Cerebellar cortex (tissue), 1 donor: Measurements from ENCODE around the gene FAM13C.
"Not testable (repeated sequence)": the region's sequence is repeated elsewhere in the genome, so short reads cannot be mapped to it uniquely, and the experiment has no call there.

ENCODE experiments used
- DNase-seq: peaks from one replicate; pipeline ENCODE4 v3.0.0-alpha.2; 2015; ENCODE audit warnings: low spot score

The FAM13C gene

DNA sequence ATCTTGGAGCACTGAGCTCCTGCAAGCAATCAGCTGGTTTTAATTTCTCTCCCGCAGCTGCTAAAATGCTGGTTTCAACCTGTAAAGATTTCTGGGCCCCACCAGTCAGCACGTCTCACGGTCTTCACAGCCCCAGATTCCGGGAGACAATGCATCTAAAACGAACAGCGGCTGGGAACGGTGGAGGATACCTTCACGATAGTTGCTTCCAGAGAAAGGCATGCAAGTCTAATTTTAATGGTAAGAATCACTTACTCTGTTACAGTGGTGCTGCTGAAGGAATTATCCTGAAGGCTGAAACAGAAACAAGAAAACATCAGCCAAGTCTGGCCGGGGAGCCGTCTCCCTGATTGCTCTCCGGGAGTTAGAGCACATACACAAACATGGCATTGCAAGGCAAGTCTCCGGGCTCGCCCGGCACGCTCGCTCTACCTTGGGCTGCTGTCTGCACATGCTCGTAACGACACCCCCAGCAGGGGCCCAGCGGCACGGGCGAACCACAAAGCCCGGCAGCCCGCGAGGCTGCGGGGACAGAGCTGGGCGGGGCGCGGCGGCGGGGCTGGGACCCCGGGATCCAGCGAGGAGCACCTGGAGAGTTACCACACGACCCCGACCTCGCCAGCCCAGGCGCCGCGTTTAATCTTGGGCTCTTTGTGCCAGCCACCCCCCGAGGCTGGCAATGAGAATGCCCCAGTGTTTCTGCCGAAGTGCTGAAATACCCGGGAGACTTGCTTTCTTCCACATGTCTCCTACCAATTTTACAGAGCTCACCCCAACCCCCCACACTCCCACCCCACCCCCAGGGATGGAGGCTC is at the start of gene FAM13C:
Gene FAM13C (minus strand): TSS at position 406 of the 815 bp plus-strand sequence. CDS start 89 bp downstream, at position 317.
- peak; percentile 84 for DNase-seq

DNA sequence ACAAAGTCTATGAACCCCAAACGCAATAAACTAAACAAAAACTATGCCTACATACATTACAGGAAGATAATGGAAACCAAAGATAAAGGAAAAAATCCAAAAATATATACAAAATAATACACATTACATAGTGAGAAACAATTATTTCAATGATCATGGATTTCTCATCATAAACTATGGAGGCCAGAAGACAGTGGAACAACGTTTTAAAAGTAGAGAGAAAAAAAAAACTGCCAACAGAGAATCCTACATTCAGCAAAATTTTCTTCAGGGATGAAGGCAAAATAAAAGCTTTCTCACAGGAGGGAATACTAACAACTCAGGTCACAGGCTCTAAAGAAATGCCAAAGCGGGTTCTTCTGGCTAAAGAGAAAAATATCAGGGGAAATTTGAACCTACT is 42.9 kb upstream of the FAM13C start:
- DNase-seq, result no peak

DNA sequence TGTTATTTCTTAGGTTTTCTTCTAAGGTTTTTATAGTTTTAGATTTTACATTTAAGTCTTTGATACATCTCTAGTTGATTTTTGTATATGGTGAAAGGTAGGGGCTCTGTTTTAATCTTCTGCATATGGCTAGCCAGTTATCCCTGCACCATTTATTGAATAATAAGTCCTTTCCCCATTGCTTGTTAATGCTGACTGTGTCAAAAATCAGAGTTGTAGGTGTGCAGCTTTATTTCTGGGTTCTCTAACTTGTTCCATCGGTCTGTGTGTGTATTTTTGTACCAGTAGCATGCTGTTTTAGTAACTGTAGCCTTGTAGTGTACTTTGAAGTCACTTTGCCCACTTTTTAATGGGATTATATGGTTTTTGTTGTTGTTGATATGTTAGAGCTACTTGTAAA is 37.9 kb upstream of the FAM13C start:
- no peak for DNase-seq

DNA sequence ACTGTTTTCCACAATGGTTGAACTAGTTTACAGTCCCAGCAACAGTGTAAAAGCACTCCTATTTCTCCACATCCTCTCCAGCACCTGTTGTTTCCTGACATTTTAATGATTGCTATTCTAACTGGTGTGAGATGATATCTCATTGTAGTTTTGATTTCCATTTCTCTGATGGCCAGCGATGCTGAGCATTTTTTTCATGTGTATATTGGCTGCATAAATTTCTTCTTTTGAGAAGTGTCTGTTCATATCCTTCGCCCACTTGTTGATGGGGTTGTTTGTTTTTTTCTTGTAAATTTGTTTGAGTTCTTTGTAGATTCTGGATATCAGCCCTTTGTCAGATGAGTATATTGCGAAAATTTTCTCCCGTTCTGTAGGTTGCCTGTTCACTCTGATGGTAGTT is 37.0 kb upstream of the FAM13C start:
- not testable (repeated sequence) for DNase-seq

DNA sequence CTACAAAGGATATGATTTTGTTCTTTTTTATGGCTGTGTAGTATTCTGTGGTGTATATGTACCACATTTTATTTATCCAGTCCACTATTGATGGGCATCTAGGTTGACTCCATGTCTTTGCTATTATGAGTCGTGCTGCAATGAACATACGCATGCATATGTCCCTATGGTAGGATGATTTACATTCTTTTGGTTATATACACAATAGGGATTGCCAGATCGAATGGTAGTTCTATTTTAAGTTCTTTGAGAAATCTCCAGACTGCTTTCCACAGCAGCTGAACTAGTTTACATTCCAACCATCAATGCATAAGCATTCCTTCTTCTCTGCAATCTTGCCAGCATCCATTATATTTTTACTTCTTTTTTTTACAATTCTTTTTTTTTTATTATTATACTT is 35.6 kb upstream of the FAM13C start:
- DNase-seq, result no peak

DNA sequence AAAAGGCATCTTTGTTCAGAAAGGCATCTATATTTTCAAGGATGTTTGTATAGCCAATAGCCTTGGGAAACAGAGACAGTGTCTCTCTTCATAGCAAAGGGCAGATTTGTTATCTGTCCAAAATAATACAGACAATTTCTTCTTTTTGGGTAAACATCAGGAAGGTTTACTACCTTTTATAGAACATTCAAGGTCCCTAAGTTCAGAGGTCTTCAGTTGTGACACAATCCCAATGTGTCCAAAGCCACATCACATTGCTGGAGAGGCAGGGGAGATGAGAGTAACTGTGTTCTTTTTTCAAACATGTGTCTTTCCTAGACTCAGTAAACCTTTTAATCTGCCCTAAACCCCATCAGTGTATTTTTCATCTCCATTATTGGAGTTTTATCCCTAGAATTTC is 33.6 kb upstream of the FAM13C start:
- DNase-seq, result no peak

DNA sequence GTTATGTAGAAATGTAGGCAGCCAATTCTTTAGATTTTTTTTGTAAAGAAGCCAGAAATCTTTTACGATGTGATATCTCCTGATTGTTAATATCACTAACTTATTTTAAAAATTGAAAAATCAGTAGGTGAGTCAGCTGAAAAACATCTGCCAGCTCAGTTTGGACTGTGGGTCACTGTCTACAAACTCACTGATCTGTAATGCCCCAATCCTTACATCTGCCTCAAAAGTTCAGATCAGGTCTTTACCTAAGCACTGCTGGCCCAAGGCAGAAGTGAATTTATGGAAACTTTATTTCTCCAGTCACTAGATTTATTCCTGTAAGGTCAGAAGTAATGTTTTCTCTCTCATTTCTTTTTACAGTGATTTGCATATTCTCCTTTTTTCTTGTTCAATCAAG is 31.0 kb upstream of the FAM13C start:
- no peak for DNase-seq

DNA sequence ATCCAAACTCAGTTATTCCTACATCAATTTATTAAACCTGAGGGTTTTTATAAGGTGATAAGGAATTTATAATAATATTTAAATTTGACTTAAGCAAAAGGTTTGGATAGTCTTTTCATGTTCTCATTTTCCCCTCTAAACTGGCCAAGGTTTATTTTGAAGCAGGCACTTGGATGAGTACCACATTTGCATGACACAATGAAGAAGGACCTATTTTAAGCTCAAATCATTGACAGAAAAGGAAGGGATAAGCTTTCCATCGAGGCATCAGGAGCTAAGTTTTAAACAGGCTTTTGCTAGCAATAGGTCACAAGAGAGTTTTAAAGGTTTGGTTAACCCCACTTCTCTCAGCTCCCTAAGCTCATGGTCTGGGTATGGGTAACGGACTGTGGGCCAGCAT is 28.7 kb upstream of the FAM13C start:
- no peak for DNase-seq

DNA sequence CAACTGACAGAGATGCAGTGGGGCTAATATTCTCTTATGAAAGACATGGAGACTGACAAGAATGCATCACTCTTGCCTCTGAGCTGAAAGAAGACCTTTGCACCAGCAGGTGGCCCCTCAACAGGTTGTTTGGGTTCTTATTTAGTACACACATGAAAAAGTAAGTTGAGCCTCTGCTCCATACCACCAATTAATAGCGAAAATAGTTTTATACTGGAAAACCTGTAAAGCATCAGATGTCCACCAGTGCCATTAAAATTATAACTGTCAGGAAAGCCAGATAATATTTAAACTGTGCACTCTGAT is 26.3 kb upstream of the FAM13C start:
- DNase-seq, result no peak

DNA sequence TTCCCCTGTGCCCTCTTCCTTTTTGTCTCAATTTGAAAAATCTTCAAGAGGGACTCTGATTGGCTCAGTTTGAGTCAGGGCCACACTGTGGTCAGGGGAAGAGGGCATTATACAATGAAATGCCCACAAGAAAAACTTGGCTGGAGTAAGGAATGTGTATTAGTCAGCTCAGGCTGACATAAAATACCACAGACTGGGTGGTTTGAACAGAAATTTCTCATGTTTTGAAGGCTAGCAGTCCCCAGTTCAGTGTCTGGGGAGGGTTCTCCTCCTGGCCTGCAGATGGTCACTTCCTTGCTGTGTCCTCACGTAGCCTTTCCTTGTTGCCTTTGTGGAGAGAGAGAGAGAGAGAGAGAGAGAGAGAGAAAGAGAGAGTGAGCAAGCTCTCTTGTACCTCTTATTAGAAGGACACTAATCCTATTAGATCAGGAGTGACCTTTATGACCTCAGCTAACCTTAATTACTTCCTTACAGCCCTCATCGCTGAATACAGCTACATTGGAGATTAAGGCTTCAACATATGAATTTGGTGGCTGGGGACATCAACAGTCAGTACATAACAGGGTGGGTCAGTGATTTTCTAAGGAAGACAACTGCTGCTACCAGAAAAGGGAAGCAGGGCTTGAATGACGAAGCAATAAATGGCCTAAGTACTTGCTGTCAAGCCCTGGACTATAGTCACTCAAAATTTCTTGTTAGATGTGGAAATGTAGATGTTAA is 25.8 kb upstream of the FAM13C start:
- DNase-seq, result no peak

DNA sequence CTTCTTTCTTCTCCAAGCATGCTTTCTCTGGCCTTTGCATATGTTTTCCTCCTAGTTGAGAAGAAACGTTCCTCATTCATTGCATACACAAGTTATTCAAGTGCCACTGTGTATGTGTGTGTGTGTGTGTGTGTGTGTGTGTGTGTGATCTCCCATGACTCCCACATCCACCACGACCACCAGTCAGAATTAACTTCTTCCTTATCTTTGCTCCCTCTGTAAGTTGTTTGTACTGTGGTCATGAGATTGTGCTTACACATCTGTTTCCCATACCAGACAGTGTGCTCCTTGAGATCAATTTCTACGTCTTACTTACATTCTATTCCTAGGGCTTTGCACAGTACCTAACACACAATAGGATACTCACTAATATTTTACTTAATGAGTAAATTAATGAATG is 22.4 kb upstream of the FAM13C start:
- DNase-seq, result no peak

DNA sequence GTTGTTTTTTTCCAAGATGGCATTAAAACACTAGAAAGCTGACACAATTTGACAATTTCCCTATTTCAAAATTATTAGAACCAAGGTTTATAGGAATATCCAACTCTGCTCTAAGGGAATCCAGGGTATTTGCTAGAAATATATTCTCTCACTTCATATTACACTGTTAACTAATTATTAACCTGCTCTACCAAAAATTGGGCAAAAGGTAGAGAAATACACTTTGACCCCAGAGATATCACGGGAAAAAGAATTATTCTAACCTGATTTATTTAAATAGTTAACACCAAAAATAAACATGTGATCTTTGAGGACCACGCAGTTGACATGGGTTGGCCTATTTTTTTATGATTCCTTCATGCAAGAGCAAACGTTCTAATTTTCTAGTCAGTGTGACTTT is 21.6 kb upstream of the FAM13C start:
- no peak for DNase-seq

DNA sequence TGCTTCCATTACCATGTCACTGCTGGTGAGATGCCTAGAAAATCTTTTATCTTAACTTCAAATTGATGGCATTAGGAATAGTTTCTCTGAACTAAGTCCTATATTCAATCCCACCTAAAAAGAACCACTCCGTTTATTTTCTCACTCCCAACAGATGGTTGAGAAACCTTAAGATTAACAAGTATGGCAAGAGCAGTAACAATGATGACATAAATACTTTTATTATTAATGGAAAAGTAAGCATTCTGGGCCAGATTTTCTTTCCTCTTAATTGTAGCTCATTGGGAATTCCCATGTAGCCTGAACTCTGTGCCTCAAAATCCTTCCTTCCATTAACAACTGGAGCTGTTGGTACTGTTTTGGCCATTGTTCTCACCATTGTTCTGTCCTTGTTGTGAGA is 21.1 kb upstream of the FAM13C start:
- DNase-seq, result no peak

DNA sequence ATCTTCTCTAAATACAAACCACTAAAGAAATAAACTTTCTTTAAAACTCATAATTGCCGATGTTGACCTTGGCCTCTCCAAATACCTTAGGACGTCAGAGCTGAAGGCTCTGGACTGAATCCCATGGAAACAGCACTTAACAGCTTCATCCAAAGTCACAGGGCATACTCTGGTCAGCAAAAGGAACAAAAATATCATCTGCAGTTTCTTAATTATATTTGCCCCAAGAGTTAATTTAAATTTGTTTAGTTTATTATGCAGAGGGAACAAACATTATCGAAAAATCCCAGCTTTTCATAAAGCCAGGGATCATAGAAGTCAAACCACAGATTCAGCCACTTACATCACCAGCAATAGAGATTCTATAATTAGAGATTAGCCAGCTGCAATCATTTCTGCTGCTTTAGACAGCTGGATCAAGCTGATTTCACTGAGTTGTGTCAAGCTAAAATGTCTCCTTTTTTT is 20.5 kb upstream of the FAM13C start:
- DNase-seq, result no peak

DNA sequence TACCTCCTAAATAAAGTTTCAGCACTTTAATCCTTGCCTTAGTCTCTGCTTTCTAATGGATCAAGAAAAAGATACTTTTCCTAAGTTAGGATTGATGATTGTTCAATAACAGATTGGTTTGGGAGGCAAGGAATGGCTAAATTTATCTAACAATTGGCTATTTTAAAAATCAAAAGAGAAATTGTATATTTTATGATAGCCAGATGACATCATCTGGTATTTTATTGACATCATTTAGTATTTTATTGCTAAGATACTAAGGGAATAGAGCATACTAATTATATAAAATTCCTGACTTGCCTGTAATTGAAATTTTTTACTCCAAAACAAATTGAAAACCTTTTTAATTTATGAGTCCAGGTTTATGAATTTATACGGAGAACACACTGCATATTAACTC is 19.3 kb upstream of the FAM13C start:
- DNase-seq, result no peak

DNA sequence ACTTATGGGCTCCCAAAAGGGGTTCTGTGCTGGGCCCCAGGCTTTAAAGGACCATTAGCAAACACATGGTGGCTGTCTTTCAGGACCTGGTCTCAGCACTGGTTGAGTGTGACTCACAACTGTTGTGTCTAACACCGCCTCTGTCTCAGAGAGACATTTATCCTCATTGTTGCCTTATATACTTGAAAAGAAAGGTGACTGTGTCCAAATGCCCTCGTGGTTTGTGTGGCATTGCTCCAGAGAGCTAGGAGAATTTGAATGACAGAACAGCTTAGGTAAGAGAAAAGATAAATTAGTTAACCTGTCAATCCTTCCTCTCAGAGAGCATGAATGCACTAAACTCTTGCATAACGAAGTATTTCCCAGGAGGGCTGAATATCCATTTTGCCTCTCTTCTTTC is 14.5 kb upstream of the FAM13C start:
- no peak for DNase-seq

DNA sequence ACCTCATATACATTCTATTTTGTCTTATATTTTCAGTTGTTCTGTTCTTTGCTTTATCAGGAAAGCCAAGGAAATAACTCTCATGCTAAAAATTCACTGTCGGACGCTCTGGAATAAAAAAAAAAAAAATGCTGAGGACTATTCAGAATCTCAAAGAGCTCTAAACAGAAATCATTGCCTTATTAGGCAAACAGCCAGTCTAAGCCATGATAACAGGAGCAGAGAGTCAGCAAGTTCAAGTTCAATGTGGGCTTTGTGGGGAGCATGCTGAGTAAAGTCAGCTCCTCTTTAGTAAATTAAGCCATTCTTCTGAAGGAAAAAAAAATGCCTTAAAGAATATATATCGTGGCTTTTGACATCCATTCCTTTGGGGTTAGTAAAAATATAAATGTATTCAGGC is 13.6 kb upstream of the FAM13C start:
- no peak for DNase-seq

DNA sequence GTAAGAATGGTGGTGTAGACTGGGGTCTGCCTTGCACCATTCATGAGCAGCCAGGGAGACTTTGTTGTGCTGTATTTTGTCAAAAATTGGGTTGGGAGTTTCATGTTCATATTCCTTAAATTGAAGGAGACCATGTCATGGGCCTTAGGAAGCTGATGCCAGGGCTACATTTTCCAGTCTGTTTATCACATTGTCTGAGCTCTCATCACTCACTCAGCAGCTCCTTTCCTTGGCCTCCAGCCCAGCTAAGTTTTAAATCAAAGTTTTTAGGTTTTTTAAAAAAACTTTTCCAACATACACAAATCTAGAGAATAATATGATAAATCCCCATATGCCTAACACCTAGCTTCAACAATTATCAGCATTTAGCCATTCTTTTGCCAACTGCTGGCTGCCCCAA is 12.6 kb upstream of the FAM13C start:
- no peak for DNase-seq

DNA sequence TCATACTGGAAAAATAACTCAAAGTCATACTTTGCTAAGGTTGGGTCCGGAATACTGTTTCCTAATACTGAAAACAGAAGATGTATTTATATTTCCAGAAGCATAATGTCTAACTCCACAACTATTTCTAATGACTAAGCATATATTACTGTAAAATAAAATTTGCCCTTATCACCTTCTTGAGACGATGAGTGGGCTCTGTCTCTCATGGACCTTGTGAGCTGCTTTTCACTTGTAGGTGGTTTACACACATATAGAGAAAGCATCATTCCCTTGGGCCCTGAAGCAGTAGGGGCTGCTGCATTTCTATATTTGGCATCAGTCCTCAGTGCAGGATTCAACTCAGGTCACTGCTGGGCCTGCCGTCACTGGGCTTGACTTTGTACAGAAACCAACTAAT is 10.7 kb upstream of the FAM13C start:
- no peak for DNase-seq

DNA sequence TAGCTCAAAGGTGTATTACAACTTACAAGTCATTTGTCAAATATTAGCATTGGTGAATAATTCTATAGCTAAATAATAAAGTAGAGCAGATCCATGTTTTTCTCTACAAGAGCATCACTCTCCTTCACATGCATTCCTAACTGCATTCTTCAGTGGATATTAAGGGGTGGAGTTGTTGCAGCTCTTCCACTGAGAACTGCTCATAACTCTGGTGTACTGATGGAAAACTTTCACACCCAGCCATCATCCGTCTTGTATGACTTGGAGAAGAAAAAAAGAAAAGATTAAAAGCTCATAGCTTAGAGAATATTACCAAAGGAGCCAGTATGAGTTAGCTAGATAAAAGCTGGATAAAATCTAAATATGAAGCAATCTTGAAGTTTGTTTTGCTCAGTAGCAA is 10.2 kb upstream of the FAM13C start:
- DNase-seq, result no peak

DNA sequence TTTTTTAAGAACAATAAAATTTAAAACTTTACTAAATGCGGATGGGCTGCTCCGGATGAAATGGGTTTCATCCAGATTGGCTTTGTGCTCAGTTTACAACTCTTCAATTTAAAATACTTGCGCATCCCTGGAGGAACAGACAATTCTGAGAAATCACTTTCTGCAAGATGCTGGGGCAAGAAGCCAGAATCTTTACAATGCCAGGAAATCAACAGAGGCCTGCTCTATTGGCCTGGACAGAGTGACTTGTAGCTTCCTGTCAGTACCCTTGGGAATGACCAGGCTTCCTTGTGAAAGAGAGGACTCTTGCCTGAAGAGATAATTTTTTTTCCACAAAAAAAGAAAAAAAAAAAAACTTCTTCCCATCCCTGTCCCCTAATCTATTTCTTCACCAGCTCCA is 3.9 kb upstream of the FAM13C start:
- DNase-seq, result peak; percentile 11

DNA sequence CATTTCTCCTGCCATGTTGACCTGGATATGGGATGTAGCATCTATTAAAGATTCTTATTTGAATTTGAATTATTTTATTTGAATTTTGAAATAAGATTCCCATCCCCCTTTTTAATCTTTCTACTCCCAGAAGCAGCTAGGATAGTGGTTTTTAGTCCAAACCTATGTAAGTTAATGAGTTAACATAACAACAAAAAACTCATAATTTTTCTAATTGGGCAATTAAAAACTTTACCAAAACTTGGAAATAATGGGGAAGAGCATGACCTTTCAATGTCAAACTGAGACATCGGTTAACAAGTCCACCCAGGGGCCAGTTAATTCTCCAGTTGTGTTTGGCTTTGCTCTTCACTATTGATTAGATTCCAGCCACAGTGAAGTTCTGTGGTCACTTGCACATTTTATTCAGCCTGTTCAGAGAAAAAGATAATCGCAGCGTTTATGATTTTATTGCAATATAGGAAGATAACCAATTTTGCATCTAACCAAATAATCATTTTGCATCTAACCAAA is 1.2 kb upstream of the FAM13C start:
- no peak for DNase-seq

DNA sequence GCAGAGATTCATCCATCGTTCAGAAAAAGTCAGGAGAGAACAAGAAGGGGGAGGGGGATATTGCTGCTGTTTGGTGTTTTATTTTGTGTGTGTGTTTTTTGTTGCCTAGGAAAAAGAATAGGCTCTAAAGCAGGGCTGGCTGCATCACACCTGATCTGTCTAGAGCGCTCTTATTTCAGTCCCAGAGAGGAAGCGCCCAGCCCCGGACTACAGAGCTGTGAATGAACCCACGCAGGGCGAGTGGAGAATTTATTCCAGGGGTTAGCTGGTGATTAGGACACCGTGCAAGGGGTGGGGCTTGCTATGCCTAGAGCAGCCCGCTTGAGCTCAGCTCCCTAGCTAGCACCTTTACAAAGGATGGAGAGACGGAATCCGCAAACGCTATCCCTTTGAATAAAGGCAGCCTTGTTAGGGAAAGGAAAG is 621 bp upstream of the FAM13C start:
- peak; percentile 68 for DNase-seq
